HG03108 (cell line): ENCODE results near the gene HABP2.

Source experiments
- ATAC-seq: cut with Tn5 transposase; IDR thresholded peaks from one replicate; pipeline ENCODE4 v1.9.1; 2021; ENCODE audit warnings: moderate library complexity; ENCODE audit not compliant: unreplicated experiment

HABP2 gene

DNA sequence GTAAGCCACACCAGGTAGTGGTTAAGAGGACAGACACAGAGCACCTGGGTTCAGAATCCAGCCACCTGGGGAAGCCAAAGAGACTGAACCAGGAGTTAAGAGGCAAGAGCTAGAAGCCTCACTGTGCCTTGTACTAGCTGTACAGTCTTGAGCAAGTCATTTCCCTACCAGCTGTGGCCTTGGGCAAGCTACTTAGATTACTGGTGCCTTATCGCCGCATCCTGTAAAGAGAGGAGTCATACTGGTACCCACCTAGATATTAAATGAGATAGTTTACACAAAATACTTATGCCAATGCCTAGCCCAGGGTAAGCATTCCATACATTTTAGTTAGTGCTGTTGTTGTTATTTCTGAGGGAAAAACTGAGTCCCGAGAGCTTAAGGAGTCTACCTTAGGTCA is 47.7 kb downstream of the HABP2 start:
- no peak for ATAC-seq

DNA sequence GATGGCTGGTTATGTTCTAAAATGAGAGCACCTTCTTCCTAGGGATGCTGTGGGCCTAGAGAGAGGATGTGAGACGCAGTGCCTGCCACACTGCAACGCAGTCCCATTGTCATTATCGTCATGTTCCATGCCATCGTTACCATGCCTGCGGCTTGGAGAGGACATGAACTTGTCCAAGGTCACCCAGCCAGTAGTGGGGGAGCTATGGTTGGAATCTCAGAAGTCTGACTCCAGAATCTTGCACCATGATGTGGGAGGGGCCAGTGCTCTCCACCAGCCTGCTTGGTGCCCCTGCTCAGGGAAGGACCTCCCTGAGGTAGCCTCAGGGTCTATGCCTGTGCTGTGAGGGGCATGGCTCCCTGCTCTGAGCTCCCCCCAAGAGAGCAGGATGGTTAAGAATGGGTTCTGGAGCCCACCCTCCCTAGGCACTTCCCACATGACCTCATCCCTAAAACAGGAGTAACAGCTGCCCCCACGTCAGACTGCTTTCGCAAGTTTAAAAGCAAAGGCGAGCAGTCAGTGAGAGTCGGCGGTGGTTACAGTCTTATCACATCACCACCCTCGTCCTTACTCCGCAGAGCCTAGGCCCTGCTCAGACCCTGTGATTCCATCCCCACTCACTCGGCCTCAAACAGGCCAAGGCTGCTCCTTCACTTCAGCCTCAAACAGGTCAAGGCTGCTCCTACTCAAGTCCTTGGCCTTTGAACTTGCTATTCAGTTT is 50.4 kb downstream of the HABP2 start:
- no peak for ATAC-seq

DNA sequence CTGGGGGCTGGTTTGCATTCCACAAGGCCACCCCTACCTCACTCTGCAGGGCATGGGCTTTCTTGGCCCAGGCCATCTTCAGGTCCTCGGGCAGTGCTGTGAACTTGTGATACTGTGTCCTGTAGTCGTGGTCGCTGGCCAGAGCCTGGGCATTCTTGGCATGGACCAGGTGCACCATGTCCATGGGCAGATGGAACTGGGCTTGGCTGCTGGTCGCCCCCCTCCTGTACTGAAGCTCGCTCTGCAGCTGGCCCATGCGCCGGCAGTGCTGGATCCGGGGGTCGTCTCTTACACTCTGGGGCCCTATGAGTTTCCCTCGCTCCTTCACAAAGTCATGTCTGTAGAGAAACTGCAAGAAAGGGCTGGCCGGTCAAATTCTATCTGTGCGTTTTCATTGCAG is 51.7 kb downstream of the HABP2 start:
- ATAC-seq = no peak

DNA sequence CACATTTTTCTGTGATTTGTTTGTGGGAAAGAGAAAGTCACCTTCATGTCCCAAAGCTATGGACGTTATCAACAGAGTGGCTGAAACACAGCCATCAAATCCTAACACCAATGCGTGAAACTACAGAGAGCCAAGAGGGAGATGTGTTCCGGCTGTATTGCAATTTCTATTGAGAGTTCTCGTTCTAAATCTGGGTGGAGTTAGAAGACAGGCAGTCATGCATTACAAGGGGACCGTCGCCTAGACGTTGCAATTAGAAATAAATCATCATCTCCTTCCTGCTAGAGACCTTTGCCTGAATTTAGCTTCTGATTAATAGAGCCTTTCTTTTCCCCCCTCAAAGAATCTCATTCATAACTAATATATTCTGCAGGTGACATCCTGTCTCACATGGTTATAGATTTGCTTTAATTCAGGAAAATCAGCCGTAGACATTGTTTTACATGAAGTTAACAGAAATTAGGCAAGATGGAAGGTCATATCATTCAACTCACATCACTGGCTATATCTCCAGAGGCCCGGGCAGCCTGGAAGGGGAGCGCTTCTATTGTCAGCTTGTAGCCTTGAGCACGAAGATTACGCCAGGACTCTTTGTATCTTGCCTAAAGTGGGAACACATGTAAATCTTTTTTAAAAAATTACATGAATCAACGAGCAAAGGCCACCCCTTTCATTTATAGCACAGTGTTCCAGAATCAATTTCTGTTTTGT is 52.6 kb downstream of the HABP2 start:
- no peak for ATAC-seq

DNA sequence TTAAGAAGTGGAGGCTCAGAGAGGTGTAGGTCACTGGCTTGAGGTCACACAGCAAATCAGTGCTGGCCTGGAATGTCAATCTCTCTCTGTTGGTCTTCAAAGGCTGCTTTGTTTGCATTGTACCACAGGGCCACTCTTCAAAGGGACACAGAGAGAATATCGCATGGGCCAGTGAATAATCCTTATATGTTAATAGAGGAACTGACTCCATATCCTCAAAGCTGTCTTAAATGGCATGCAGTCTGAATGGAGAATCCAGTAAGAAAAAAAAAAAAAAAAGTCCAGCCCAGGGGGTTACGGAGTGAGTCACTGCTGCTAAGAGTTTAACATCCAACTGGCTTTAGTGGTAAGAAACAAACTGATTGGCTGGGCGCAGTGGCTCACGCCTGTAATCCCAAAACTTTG is 56.9 kb downstream of the HABP2 start:
- no peak for ATAC-seq

DNA sequence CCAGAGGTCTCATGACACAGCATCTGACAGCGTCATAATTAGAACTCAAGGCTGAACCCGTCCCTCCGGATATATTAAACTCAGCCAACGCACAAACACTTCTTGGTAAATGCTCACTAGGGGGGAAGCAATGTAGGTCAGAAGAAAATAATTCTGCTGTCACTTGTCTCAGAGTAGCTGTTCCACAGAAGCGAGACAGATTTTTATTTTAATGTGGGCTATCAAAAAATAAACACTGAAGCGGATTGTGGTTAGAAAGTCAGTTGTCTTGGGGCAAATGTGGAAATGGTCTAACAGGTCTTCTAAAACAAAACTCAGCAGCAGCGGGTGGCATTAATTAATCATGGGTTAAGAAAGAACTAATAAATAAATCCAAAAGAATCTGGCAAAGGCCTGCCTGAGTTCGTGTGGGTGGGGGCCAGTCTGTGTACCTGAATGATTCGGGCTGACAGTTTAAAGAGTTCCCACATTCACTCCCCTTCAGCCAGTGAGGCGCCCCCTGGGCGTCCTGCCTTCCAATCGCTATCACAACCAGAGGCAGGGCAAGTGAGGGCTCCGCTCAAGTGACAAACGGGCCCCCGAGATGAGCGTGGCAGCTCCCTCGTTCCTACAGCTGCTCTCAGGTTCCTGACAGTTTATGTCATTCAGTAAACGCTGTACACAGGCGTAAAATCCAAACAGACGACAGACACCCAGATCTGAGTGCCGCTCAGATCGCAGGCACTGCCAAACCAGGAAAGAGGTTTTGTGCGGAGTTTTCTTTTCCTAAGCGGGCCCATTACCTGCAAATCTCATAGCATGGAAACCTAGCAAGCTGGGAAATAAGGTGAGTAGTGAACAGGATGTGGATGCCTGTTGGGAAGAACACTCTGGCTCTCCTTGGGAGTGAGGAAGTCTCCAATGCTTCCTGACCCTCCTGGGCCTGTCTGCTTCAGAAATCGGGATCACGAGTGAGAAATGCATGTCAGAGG is 58.1 kb downstream of the HABP2 start:
- no peak for ATAC-seq

DNA sequence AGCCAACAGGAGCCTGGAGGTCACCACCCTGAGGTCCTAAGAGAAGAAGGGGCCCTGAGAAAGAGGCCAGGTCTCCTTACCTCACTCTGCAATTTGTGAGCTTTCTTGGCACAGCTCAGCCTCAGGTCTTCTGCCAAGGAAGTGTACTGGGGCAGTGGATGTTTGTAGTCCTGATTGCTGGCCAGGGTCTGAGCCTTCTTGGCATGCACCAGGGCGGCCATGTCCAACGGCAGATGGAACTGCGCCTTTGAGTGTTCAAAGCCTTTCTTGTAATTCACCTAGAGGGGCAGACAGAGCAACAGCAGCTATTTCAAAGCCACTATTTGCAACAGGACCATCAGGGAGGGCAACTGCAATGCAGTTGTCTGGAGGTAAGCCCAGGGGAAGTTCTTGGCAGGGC is 59.3 kb downstream of the HABP2 start:
- ATAC-seq = no peak

DNA sequence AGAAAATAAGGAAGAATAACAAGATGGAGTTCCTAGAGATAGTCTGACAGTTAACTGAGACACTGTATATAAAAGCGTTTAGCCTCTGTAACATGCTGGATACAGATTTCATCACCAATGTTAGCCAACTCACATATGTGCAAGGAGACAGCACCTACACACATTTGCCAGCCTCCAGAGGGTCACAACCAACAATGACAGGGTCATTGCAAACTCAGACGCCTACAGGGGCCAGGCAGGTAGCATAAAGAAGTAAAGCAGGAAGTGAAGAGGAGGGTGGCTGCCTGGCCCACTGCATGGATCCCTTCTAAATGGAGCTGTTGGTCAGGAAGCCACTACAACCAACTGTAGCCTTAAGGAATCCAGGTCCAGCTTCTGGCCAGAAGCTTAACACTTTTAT is 60.6 kb downstream of the HABP2 start:
- no peak for ATAC-seq

DNA sequence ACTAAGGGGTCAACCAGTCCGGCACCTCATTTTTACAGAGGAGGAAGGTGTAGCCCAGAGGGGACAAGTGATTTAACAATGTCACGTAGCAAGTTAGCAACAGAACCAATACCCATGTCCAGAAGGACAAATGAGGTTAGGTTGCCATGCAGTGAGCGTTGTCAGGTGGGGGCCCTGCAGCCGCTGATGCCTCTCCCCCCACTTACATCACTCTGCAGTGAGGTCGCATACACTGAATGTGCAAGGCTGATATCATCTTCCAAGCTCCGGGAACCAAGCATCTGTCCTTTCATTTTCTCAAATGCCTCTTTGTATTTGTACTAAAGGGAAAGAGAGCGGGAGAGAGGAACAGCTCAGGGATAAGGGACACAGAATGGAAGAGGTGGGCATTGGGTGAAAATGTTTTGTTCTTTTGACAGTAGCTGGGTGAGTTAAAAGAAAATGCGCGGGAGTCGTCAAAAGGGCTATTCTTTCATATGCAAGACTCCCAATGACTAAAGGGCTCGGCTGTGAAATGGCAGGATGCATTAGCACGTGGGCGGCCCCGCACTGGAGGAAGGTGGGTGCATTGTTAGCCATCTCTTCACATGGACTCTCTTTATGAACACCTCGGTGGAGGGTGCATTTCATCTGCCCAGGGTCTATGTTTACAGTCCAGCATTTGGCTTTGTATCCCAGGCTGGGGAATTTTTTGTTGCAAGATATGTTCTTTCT is 61.3 kb downstream of the HABP2 start:
- ATAC-seq = no peak

DNA sequence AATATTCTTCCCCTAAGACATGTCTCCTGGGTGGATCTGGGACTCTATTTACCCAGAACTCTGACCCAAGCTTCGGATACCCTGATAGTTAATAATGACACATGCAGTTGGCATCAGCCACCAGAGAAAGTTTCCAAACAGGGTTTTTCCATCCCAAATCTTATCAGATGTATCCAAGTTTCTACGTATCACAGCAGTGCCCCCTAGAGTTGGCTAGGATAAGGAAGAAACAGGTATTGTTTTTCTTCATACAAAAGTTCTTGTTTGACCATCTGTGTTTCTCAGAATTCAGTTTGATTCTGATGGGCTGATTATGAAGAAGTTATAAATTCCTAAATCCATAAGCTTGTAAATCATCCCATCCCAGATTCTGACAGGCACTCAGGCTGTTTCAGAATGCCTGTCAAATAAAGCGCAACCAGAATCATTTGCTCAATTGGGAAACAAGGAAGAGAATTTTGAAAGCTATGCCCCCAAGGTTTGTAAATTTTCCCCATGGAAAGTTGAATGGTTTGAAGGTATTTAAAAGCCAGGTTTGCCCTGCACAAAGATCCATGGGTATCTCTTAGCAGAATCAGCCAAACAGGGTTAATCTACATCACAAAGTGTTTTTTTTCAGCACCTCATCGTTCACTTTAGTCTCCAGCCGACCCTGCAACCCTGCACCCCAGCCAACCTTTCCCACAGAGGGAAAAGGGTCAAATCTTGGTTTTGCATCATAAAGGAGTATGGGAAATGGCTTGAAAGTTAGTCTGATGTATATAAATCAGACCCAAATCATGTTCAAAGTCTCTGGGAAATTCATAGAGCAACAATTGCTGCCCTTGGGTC is 63.6 kb downstream of the HABP2 start:
- ATAC-seq = no peak

DNA sequence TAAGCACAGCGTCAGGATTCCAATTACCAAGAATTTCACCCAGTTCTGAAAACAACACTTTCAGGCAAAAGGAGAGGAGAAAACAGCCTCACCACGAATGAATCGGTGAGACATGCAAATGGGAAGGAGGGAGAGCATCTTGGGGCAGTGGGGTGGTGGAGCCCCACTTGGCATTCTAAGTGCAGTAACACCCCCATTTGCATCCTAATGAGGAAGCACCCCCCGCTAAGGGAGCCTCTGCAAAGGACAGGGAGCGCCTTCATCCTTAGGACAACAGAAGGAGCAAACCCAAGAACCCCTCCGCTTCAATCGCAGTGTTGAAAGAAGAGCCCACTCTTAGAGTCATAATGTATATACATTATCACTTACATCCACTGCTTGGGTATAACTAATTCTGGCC is 64.2 kb downstream of the HABP2 start:
- no peak for ATAC-seq

DNA sequence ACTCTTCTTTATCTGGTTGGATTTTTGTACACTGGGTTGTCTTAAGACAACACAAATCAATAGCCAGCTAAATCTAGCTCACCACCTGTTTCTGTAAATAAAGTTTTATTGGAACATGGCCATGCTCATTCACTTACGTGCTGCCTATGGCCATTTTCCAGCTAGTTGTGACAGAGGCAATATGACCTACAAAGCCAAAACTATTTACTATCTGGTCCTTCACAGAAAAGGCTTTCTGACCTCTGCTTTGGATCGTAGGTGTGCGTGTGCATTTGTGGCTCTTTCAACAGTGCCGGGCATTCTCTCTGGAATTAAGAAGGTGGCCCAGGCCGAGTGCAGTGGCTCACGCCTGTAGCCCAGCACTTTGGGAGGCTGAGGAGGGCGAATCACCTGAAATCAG is 65.5 kb downstream of the HABP2 start:
- no peak for ATAC-seq

DNA sequence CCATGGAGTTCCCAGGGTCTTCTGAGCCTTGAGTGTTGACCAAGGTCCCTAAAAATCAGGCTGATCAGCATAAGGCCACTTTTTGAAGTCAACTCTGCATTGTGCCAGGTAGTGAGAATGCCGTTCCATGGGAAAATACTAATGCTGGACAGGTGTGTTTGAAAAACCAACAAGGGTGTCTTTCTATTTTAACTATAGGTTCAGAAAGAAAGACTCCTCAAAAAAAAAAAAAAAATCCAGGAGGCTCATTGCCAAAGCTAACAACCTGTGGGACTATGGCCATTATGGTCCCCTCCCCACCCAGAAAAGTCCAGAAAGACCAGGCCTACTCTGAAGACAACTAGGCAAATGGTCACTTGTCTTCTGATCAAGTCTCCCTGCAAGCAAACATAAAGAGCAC is 66.5 kb downstream of the HABP2 start:
- no peak for ATAC-seq

DNA sequence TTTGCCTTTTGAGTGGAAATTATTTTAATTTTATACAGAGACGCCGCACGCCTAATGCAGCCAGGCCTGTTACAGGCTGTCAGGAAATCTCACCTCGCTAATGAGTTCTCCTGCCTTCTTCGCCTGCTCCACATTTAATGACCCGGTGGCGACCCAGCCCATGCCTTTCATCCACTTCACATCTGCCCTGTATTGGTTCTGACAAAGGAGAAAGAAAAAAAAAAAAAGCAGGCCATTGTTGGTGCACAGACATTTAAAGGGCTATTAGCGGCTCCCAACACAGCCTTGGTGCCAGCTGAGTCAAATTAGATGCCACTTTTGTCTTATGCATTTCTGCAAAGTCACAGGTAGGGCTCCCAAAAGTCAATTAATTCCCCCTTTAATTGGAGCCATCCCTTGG is 67.7 kb downstream of the HABP2 start:
- no peak for ATAC-seq

DNA sequence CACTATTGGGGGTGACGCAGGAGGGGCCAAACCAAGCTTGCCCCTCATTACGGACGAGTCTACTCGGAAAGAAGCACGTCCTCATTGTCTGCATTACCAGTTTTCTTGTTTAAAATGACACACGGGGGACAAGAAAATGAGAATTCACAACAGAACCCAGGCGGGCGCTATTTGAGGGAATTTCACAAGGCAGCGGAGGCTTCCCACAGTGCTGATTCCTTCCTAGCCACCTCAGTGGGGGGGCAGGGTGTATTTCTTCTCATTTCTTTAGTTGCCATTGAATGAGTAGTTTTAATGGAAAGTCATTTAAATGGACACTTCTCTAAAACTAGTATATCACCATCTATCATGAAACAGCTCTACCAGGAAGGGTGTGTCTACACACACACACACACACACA is 68.1 kb downstream of the HABP2 start:
- ATAC-seq = no peak

DNA sequence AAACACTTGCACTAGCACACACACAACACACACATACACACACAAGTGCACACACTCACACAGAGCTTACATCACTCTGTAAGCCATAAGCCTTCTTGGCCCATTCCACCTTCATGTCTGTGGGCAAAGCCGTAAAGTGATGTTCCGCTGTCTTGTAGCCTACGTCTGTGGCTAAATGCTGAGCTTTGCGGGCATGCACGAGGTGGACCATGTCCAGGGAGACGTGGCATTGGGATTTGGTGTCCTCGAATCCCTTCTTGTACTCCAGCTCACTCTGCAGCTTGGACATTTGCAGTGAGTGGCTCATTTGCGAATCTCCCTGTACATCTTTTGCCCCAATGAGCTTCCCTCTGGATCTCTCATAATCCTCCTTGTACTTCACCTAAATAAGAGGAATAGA is 68.9 kb downstream of the HABP2 start:
- ATAC-seq = no peak

DNA sequence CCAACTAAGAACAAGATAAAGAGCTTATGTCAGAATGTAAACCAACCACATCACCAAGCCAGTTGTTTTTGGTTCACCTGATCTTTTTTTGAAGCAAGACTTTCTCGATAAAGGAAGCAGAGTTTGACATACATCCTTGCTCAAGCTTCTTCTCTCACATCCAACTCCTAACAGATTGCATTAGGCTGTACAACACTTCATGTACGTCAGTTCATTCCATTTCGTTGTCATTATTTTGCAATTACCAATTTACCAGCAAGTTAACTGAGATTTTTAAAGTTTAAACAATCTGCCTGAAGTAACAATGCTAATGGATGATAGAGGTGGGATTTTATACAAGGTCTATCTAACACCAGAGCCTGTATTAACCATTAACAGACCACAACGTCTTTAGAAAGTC is 70.0 kb downstream of the HABP2 start:
- ATAC-seq = no peak

DNA sequence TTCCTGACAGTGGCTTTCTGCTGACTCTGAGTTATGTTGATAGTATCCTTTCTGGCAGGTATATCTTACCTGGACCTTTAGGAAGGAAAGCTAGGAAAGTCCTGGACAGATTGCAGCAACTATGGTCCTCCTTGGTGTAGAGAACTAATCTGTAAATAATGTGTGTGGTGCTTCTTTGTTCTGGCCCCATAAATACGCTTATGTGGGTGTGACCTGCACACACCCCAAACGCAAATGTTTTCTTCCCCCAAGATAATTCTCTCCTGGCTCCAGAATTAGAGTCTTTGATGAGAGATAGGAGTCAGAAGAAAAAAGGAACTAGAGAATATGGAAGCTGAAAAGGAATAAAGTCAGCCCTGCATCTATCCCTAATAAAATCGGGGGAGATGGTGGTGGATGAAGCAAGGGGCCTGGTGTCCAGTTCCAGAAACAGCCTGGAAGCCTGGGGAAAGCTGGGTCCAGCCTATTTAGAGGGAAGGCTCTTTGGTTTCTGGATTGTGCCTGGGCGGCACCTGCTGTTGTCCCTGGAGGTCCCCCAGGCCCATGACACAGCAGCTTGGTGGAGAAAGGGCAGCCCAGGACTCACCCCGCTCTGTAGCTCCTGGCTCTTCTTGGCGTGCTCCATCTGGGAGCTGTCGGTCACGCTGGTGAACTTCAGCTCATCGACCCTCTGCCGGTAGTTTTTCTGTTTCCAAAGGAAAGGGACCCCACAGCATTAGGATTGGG is 72.8 kb downstream of the HABP2 start:
- ATAC-seq = no peak

DNA sequence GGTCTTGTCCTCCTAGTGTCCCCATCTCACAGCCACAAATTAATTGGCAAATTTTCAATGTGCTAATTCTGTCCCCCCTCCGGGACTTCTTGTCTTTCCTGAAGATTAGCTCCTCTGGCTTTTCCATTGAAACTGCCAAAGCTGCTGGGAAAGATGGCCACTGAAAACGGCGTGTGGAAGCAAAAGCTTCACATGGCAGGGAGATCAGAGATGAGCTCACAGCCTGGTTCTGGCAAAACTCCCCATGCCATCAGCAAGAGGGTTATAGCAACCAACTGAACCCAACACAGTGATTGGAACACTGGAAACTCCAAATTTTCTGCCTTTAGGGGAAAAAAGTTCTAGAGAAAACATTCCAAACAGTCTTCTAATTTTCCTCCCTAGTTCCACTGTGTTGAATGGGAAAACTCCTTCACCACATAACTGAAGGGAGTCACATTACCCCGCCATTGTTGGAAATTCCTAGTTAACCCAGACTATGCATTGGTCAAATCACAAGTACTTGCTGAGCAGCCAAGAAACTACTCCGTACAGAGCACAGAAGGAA is 74.0 kb downstream of the HABP2 start:
- ATAC-seq = no peak
